ENCODE data around the gene NMBR. TPM values are rescaled to one million over a fixed set of nuclear protein-coding genes. Genes with fewer than 3 reads are reported as not detected.

The NMBR gene
- total RNA-seq, 1 experiment from 2014 or later, result not detected

DNA sequence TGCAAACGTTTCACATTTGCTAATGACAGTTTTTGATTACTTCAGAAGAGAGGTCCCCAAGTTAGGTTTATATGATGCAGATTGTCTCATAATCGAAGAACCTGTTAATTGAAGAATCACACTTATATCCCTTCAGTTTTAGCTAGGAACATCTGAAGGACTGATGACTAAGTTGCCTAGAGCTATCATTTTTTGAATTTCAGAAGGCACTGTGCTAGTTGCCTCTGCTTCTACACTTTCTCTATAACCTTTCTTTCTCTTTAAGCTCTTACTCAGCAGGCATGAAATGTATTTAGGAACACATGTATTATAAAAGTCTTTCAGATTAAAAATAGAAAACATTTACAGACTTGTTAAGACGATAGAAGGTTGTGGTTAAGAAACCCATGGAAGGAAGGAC lies 28.6 kb downstream of the NMBR start:
- Mint-ChIP-seq H3K27ac (no peak overlapping the region), H3K27me3 (ENCODE audit: low read depth) (no peaks in the 10 kb centered on the region), H3K9me3 (no peaks in the 10 kb centered on the region), H3K36me3 (ENCODE audit: insufficient read depth in 1 of 3, low read depth in 3 of 3) (peaks cover 0 to 2% (median 0%) of the 10 kb centered on the region in 3 experiments; a peak in 1 of 7 replicates), H3K4me1 (peaks cover 4 to 5% of the 10 kb centered on the region in 2 experiments), H3K4me3 (no peak overlapping the region)
- no peak overlapping the region for H2BK12ac ChIP-seq (ENCODE audit: insufficient read length, low read depth, low read length)
- H4K5ac ChIP-seq (ENCODE audit: insufficient read length, low read depth, low read length), result no peak overlapping the region
- H3K23ac ChIP-seq (ENCODE audit: insufficient read length, low read depth, low read length), result no peak overlapping the region
- H3K9me3 ChIP-seq (ENCODE audit: control insufficient read depth, low read depth, low read length), result no peaks in the 10 kb centered on the region
- H3K27me3 ChIP-seq (ENCODE audit: insufficient read depth, low read length), result no peaks in the 10 kb centered on the region
- H3K4me1 ChIP-seq (ENCODE audit: insufficient read depth, low read length), result no peaks in the 10 kb centered on the region
- H3K79me2 ChIP-seq (ENCODE audit: insufficient read depth, low read length), result no peaks in the 10 kb centered on the region
- no peak overlapping the region for H3K14ac ChIP-seq (ENCODE audit: insufficient read depth, low read length)
- H2BK120ac ChIP-seq (ENCODE audit: low read depth, low read length, poor library complexity, severe bottlenecking), result no peak overlapping the region
- no peak overlapping the region for H3T11ph ChIP-seq (ENCODE audit: low read length)
- H4K91ac ChIP-seq (ENCODE audit: insufficient read length, low read depth, low read length), result no peak overlapping the region
- H4K20me1 ChIP-seq (ENCODE audit: control insufficient read depth, insufficient read depth, insufficient read length), result no peaks in the 10 kb centered on the region
- no peak overlapping the region for H2BK20ac ChIP-seq (ENCODE audit: low read depth, low read length, poor library complexity, severe bottlenecking)
- no CpG with 5 or more reads among the region's 3 CpGs for WGBS (ENCODE audit: extremely low coverage, insufficient read length, low lambda C conversion rate)
- no peak overlapping the region for H3K18ac ChIP-seq (ENCODE audit: insufficient read length, low read depth, low read length)
- H3K4me2 ChIP-seq (ENCODE audit: insufficient read depth, insufficient read length, low read length), result no peak overlapping the region
- no peak overlapping the region for H2AK5ac ChIP-seq (ENCODE audit: insufficient read length, low read length)
- H3K4ac ChIP-seq (ENCODE audit: low read depth, low read length), result no peak overlapping the region
- TF ChIP-seq, protein P1, sequence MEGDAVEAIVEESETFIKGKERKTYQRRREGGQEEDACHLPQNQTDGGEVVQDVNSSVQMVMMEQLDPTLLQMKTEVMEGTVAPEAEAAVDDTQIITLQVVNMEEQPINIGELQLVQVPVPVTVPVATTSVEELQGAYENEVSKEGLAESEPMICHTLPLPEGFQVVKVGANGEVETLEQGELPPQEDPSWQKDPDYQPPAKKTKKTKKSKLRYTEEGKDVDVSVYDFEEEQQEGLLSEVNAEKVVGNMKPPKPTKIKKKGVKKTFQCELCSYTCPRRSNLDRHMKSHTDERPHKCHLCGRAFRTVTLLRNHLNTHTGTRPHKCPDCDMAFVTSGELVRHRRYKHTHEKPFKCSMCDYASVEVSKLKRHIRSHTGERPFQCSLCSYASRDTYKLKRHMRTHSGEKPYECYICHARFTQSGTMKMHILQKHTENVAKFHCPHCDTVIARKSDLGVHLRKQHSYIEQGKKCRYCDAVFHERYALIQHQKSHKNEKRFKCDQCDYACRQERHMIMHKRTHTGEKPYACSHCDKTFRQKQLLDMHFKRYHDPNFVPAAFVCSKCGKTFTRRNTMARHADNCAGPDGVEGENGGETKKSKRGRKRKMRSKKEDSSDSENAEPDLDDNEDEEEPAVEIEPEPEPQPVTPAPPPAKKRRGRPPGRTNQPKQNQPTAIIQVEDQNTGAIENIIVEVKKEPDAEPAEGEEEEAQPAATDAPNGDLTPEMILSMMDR (conservative IDR thresholded peaks at IDR 0.05), result no peak
- H2BK5ac ChIP-seq (ENCODE audit: insufficient read length, low read length), result no peak overlapping the region
- DNase-seq, result no peak
- no peak overlapping the region for H2BK15ac ChIP-seq (ENCODE audit: low read depth, low read length)
- H3K56ac ChIP-seq (ENCODE audit: insufficient read length, low read depth, low read length), result no peak overlapping the region
- H3K9ac ChIP-seq (ENCODE audit: extremely low read depth, insufficient read length, low read length), result no peak overlapping the region
- H4K8ac ChIP-seq (replicated peaks; ENCODE audit: insufficient read length, low read depth, low read length), result no peak overlapping the region
- H2AFZ ChIP-seq (ENCODE audit: low read length), result no peak overlapping the region
- H3K27ac ChIP-seq (ENCODE audit: insufficient read length, low read depth, low read length), result no peak overlapping the region
- no peaks in the 10 kb centered on the region for H3K23me2 ChIP-seq (ENCODE audit: insufficient read length, low read depth, low read length, poor library complexity, severe bottlenecking)
- H3K79me1 ChIP-seq (ENCODE audit: insufficient read depth, low read depth, low read length, poor library complexity, severe bottlenecking), result no peaks in the 10 kb centered on the region

All from H9 (cell line).